GM21825 (cell line): ENCODE measurements around the gene SKA3.

Source experiments
- ATAC-seq: cut with Tn5 transposase; IDR thresholded peaks from one replicate; pipeline ENCODE4 v1.9.1; 2021; ENCODE audit warnings: mild to moderate bottlenecking, moderate library complexity; ENCODE audit not compliant: unreplicated experiment

The SKA3 gene

DNA sequence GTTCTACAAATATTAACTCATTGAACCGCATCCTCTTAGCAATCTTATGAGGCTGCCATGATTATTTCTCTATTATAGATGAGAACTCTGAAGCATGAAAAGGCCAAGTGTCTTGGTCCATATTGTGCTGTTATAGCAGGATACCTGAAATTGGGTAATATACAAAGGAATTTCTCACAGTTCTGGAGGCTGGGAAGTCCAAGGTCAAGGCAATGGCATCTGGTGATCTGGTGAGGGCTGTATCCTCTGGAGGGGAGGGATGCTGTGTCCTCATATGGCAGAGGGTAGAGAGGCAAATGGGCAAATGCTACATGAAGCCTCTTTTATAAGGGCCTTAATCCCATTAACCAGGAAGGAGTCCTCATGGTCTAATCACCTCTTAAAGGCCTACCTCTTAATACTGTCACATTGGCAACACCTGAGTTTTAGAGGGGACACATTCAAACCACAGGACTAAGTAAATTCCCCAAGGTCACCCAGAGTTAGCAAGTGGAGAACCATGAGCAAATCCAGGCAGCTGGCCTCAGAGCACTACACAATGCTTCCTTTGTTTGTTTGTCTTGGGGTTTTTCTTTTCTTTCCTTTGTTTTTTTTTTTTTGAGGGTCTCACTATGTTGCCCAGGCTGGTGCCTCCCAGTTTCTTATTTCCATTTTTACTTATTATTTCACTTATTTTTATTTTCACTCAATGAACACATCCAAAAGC is 59.1 kb downstream of the SKA3 start:
- ATAC-seq = no peak

DNA sequence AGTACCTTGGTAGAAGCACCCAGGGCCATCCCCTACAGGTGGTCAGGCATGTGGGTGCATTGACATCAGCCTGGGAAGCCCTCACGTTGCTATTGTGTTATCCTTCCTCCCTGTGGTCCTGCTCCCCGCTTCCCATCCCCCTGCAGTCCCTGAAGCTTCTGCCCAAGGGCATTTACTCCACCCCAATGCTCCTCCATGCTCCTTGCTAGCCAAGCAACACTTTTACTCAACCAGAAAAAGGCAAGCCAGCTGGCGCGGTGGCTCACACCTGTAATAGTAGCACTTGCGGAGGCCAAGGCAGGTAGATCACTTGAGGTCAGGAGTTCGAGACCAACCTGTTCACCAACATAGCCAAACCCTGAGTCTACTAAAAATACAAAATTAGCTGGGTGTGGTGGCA is 60.2 kb downstream of the SKA3 start:
- no peak for ATAC-seq

- no peak for ATAC-seq
Measured at GRCh38 chr13:21115231-21115630, 61.1 kb downstream of the SKA3 start.

DNA sequence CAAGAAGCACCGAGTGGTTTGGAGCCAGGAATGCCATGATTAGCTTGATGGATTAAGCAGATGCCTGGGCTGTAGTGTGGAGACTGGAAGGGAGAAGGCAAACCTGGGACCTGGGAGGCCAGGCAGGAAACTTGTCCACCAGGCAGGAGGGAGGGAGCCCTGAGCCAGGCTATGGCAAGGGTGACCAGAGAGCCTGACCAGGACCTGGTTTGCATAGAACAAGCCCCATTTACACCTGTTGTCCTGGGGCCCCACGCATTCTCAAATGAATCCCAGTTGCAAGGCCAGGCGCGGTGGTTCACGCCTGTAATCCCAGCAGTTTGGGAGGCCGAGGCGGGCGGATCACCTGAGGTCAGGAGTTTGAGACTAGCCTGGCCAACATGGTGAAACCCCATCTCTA is 64.8 kb downstream of the SKA3 start:
- ATAC-seq = no peak

DNA sequence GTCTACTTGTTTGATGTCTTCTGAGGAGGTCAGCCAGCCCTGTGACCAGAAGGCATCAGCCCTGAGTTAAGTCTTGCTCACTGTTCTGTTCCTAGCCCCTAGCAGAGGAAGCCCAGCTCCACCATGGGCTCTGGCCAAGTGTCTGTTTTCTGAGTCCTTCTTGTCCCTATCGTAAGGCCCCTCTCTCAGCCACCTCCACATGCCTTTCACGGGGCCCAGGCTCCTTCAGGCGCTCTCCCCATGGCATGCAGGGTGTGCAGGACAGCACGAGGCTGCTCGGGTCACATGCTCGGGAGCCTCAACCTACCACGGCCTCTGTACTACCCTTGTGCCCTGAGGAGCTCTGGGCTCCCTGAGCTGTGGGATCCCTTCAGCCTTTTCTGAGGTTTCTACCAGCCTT is 67.2 kb downstream of the SKA3 start:
- ATAC-seq = no peak

DNA sequence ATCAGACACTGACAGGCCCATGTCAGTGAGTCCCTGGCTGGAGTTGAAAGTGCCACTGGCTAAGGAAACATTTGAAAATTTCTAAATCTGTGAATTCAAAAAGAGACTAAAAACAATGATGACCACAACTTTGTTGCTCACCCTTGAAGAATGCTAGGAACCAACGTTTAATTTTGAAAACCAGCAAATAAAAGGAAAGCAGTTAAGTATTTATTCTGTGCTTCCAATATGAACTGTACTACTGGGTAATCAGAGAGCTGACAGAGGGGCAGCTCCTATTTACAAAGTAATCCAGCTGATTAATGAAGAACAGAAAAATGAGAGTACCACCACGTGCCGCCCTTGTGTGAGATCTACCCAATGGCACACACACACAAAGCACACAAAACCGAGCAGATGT is 70.3 kb downstream of the SKA3 start:
- no peak for ATAC-seq

DNA sequence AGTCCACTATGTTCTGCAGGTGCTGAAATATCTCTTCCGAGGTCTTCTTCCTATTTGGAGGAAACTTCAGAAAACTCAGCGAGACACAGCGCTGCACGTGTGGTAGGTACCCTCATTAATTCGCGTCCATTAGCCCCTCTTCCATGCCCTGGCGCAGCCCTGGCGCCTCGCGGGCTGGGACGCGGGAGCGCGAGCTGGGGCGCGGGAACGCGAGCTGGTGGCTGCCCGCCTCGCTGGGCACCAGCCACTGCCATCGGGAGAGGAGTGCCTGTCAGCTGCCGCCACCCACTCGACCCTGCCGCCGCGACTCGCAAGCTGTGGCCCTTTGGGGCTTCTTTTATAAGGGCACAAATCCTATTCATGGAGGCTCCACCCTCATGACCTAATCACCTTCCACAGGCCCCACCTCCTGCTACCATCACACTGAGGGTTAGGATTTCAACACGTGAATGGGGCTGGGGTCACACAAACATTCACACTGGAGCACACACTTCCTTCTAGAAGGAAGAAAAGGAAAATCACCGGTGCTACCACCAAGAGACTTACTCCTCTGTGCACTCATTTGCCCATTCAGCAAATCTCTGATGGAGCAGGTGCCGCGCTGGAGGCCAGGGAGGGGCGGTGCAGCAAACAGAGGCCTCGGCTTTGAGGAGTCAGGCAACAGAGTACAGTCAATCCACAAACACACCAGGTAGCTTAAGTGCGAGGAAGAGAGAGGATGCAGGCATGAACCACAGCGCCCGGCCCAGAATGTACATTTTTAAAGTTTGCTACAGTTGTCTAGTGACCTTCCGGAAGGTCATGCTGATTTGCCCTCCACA is 71.9 kb downstream of the SKA3 start:
- ATAC-seq = no peak
